HG02588 (cell line): ENCODE results near the gene PTPRF.
"Not testable (repeated sequence)": the region's sequence is repeated elsewhere in the genome, so short reads cannot be mapped to it uniquely, and the experiment has no call there.

Source experiments
- ATAC-seq: cut with Tn5 transposase; IDR thresholded peaks from one replicate; pipeline ENCODE4 v1.9.1; 2021; ENCODE audit warnings: mild to moderate bottlenecking, moderate library complexity; ENCODE audit not compliant: unreplicated experiment

PTPRF gene

GRCh38 chr1:43530483-43531106 lies at the start of gene PTPRF:
Gene PTPRF (plus strand): TSS chr1:43530883. CDS start chr1:43545076, 14,193 bp downstream.
- ATAC-seq: no peak

- ATAC-seq: no peak
These were observed 49.2 kb upstream of the PTPRF start for GRCh38 chr1:43481491-43481890.

- ATAC-seq: no peak
These were observed 48.5 kb upstream of the PTPRF start for GRCh38 chr1:43482215-43482614.

- no peak for ATAC-seq
These were observed 46.3 kb upstream of the PTPRF start for GRCh38 chr1:43484367-43484766.

DNA sequence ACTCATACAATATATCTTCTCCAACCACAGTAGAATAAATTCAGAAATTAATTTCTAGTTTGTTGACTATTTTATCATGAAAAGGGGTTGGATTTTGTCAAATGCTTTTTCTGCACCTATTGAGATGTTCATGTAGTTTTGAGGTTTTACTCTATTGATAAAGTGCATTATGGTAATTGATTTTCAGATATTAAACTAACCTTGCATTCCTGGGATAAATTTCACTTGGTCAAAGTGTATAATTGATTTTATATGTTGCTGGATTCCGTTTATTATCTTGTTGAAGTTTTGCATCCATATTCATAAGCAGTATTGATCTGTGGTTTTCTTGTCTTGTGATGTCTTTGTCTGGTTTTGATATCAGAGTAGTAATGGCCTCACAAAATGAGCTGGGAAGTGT lies 42.5 kb upstream of the PTPRF start:
- no peak for ATAC-seq

DNA sequence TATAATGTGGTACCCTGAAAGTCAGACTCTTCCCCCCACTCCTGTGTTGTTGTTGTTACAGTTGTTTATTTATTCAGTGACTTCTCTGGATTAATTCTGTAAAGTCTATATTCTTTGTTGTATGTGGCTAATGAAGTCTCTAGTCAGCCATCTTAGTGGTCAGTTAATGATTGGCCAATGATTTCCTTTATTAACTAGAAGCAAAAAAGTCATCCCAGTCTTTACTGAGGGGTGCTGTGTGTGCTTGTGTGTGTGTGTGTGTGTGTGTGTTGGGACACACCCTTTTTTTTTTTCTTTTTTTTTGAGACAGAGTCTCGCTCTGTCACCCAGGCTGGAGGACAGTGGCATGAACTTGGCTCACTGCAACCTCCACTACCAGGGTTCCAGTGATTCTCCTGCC lies 39.6 kb upstream of the PTPRF start:
- no peak for ATAC-seq

- no peak for ATAC-seq
These were observed 37.9 kb upstream of the PTPRF start for GRCh38 chr1:43492826-43493225.

DNA sequence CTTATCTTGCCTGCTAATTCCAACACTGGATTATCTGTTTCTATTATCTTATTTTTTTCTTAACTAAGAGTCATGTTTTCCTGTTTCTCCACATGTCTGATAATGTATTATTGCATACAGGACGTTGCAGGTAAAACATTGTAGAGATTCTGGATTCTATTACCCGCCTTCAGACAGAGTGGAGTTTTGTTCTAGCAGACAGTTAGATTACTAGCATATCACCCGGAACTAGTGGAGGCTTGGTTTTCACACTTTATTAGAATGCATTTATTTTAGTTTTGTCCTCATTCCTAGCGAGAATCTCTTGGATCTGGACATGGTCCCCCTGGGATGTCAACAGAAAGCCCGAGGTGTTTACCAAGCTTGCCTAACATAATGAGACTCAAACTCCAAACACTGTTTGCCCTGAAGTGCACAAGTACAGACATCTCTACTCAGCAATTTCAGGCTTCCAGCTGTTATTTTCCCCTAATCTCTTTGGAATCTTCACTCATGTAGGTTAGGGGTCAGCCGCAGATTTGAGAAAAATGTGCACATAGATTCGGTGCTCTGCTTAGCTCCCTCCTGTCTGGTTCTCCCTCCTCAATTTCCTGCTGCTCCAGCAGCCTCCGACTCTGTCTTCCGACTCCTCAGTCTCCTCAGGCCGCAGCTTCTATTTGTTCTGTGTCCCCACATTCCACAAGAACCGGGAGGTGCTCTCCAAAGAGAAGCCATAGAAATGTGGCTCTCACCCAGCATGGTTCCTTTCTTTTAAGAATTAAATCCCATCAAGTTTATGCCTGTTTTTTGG lies 36.8 kb upstream of the PTPRF start:
- no peak for ATAC-seq

- no peak for ATAC-seq
These were observed 35.5 kb upstream of the PTPRF start for GRCh38 chr1:43495204-43495603.

GRCh38 chr1:43499898-43500297 lies 30.8 kb upstream of the PTPRF start:
- ATAC-seq: no peak

DNA sequence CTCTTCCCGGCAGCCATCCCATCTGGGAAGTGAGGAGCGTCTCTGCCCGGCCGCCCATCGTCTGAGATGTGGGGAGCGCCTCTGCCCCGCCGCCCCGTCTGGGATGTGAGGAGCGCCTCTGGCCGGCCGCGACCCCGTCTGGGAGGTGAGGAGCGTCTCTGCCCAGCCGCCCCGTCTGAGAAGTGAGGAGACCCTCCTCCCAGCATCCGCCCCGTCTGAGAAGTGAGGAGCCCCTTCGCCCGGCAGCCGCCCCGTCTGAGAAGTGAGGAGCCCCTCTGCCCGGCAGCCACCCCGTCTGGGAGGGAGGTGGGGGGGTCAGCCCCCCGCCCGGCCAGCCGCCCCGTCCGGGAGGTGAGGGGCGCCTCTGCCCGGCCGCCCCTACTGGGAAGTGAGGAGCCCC lies 28.9 kb upstream of the PTPRF start:
- ATAC-seq: not testable (repeated sequence)

- ATAC-seq: no peak
These were observed 27.1 kb upstream of the PTPRF start for GRCh38 chr1:43503534-43503933.

- no peak for ATAC-seq
These were observed 25.5 kb upstream of the PTPRF start for GRCh38 chr1:43505077-43505780.

DNA sequence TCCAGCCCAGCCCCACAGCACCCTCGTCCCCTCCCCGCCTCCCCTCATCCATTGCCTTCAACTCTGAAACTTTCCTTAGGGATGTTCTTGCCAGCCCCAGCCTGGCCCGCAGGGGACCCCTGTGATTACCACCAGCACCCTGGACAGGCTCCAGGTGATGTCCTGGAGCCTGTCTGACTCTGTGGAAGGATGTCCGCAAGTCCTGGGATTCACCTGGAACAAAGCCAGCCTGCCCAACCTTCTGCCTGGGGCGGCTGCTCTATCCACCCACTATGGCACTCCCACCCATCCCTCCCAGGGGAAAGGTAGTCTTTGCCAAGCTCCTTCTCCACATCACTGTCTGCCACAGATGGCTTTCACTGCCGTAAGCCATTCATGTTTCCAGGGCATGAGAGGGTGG lies 24.4 kb upstream of the PTPRF start:
- no peak for ATAC-seq

- no peak for ATAC-seq
These were observed 23.1 kb upstream of the PTPRF start for GRCh38 chr1:43507296-43508295.

DNA sequence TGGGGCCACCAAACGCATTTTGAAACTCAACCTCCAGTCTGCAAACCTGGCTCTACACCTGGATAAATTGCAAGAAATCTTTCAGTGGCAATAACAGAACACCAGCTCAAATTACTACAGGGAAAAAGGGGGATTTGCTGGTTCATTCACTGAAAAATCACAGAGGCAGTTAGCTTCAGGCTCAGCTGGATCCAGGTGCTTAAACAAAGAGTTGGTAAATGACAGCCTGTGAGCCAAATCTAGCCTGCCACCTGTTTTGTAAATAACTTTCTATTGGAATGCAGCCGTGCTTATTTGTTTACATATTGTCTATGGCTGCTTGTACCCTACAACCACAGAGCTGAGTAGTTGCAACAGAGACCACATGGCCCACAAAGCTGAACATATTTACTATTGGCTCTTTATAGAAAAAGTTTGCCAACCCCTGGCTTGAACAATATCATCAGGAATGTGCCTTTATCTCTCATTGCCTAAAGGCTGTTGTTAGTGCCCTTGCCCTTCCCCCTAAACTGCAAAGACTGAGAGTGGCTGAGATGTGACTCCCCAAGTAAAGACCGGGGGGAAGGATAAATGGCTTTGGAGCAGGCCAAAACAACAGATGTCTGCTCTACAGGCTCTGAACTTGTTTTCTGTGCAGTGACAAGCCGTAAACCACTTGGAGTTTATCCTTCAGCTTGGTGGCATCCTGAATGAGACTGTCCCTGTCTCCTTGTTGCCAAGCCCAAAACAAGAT lies 21.5 kb upstream of the PTPRF start:
- ATAC-seq: no peak

- ATAC-seq: no peak
These were observed 20.8 kb upstream of the PTPRF start for GRCh38 chr1:43509740-43510375.

- no peak for ATAC-seq
These were observed 20.1 kb upstream of the PTPRF start for GRCh38 chr1:43510621-43511020.

DNA sequence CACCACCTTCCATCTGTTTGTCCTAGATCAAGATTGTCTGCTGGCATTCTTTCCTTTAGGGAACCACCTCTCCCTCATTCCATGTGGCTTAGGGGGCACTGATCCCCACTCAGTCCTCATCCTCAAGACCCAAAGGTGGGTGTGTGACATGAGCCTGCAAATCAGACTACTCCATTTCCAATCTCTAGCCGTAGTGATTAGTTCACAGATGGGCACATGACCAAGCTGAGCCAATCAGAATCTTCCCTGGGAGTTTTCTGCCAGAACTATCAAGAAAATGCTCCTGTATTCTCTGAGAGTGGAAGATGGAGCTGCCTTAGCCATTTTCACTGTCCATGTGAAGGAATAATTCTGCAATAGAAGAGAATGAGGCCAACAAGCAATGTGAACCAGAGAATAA lies 19.3 kb upstream of the PTPRF start:
- no peak for ATAC-seq

DNA sequence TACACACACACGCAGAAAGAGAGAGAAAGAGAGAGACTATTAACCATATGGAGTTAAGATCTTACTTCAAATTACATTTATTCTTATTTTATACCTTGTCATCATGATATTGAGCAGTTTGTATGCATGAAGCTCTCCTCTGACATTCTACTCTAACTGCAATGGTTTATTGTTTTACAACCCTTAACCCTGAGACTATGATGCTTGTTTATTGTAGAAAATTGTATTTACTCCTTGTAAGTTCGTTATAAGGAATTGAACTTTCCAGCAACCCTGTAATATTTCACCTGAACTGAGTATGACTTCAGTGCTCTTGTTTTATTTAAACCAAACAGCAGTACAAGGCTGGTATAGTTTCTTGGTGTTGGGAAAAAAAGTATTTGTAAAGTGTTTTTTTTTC lies 18.6 kb upstream of the PTPRF start:
- no peak for ATAC-seq
